Epithelial cell of esophagus (primary cell): ENCODE measurements around the gene ZDHHC17.

Source experiments
- DNase-seq: peaks from one replicate; pipeline ENCODE4 v3.0.0; 2010; ENCODE audit warnings: low read depth
- H3K4me3 ChIP-seq: 2 replicates; pipeline ENCODE4 v1.5.1; 2011; ENCODE audit warnings: mild to moderate bottlenecking, low read length, control low read depth
- TF ChIP-seq, protein P1 (sequence below): IDR thresholded peaks from 2 replicates; pipeline ENCODE4 v1.5.1; 2011; ENCODE audit warnings: low read depth, mild to moderate bottlenecking, low read length, control low read depth, inconsistent platforms; ENCODE audit not compliant: insufficient read depth; ENCODE audit errors: missing control alignments

ZDHHC17 gene, protein sequence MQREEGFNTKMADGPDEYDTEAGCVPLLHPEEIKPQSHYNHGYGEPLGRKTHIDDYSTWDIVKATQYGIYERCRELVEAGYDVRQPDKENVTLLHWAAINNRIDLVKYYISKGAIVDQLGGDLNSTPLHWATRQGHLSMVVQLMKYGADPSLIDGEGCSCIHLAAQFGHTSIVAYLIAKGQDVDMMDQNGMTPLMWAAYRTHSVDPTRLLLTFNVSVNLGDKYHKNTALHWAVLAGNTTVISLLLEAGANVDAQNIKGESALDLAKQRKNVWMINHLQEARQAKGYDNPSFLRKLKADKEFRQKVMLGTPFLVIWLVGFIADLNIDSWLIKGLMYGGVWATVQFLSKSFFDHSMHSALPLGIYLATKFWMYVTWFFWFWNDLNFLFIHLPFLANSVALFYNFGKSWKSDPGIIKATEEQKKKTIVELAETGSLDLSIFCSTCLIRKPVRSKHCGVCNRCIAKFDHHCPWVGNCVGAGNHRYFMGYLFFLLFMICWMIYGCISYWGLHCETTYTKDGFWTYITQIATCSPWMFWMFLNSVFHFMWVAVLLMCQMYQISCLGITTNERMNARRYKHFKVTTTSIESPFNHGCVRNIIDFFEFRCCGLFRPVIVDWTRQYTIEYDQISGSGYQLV

DNA sequence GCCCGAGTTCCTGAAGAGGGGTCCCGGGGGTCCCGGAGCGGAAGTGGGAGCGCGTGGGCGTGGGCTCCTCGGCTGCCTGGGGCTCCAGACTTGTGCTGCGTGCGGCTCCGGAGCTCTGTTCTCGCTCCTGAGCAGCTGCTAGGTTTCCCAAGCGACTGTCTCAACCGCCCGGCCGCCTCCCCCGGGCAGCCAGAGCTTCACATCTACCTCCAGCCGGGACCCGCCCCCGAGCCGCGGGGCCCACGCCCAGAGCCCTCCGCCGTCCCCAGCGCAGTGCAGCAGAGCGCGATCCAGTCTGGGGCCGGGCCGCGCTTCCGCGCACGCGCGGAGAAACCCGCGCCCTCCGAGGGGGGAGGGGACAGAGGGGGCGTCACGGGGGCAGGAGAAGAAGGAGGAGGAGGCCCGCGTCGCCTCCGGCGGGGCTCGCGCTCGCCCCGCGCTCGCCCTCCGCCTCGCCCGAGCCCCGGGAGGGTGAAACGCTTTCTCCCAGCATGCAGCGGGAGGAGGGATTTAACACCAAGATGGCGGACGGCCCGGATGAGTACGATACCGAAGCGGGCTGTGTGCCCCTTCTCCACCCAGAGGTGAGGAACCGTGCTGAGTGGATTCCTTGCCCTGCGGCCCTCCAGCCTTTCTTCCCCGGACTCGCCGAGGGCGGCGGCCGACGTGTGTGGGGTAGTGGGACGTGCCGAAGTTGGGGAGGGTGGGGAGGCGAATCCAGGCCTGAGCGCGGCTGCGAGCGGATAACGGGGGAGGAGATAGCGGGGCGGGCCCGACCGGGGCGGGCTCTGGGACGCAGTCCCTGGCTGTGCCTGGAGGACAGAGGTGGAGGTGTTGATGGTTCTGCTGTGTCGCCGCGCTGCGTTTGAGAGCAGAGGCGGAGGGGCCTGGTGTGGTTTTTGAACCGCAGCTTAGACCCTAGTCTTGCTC lies at the start of gene ZDHHC17:
ZDHHC17 (plus strand) TSS at position 370 of the 930 bp plus-strand sequence; CDS start at position 492, 122 bp downstream.
- DNase-seq = peak; percentile 93
- TF ChIP-seq, protein P1, sequence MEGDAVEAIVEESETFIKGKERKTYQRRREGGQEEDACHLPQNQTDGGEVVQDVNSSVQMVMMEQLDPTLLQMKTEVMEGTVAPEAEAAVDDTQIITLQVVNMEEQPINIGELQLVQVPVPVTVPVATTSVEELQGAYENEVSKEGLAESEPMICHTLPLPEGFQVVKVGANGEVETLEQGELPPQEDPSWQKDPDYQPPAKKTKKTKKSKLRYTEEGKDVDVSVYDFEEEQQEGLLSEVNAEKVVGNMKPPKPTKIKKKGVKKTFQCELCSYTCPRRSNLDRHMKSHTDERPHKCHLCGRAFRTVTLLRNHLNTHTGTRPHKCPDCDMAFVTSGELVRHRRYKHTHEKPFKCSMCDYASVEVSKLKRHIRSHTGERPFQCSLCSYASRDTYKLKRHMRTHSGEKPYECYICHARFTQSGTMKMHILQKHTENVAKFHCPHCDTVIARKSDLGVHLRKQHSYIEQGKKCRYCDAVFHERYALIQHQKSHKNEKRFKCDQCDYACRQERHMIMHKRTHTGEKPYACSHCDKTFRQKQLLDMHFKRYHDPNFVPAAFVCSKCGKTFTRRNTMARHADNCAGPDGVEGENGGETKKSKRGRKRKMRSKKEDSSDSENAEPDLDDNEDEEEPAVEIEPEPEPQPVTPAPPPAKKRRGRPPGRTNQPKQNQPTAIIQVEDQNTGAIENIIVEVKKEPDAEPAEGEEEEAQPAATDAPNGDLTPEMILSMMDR = no peak
- peak within 1 kb of the TSS; percentile 89 for H3K4me3 ChIP-seq

DNA sequence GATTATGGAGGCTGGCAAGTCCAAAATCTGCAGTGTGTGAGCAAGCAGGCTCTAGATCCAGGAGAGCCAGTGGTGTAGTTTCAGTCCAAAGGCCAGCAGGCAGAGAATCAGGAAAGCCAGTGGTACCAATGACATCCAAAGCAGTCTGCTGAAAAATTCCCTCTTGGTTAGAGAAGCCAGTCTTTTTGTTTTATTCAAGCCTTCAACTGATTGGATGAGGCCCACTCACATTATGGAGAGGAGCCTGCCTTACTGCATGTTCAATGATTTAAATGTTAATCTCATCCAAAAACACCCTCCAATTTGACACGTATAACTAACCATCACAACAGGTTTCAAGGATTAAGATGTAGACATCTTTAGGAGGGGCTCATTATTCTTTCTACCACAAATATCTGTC lies 49.5 kb upstream of the ZDHHC17 start:
- DNase-seq = no peak
- no peak overlapping the region for H3K4me3 ChIP-seq
- TF ChIP-seq, protein P1 = no peak

GRCh38 chr12:76714861-76715260 lies 49.1 kb upstream of the ZDHHC17 start:
- DNase-seq = no peak
- H3K4me3 ChIP-seq = no peak overlapping the region
- TF ChIP-seq, protein P1 = no peak

GRCh38 chr12:76715332-76715731 lies 48.6 kb upstream of the ZDHHC17 start:
- TF ChIP-seq, protein P1 = no peak
- DNase-seq = no peak
- no peak overlapping the region for H3K4me3 ChIP-seq

- no peak for DNase-seq
- TF ChIP-seq, protein P1 = no peak
- no peak overlapping the region for H3K4me3 ChIP-seq
These were observed 46.6 kb upstream of the ZDHHC17 start for GRCh38 chr12:76717314-76717713.

DNA sequence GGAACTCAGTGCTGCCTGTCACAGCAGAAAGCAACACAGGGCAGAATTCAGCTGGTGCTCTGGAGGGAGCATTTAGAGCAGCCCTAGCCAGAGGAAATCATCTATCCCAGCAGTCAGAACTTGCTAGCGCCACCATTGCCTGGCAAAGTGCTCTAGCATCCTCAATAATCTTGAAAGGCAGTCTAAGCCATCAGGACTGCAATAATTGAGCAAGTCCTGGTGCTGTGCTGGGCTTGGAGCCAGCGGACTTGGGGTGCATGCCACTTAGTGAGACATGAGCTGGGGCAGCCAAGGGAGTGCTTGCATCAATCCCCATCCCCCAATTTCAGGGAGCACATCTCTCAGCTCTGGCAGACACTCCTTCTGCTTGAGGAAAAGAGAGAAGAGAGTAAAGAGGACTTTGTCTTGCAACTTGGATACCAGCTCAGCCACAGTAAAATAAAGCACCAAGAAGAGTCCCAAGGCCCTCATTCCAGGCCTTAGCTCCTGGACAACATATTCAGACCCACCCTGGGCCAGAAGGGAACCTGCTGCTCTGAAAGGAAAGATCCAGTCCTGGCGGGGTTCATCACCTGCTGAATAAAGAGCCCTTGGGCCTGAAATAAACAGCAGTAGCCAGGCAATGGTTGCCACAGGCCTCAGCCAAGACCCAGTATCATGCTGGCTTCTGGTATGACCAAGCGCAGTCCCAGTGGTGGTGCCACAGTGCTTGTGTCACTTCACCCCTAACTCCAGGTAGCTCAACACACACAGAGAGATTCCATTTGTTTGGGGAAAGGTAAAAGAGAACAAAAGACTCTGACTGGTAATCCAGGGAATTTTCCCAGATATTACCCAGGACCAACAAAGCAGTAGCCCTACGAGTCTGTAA lies 44.5 kb upstream of the ZDHHC17 start:
- H3K4me3 ChIP-seq = no peak overlapping the region
- TF ChIP-seq, protein P1 = no peak
- DNase-seq = peak; percentile 50
